OCI-M1 (cell line): ENCODE data around the gene CENPM.

Source experiments
- DNase-seq: peaks from one replicate; lab custom pipeline; 2025; lab: John Stamatoyannopoulos, UW

The CENPM gene, protein sequence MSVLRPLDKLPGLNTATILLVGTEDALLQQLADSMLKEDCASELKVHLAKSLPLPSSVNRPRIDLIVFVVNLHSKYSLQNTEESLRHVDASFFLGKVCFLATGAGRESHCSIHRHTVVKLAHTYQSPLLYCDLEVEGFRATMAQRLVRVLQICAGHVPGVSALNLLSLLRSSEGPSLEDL

DNA sequence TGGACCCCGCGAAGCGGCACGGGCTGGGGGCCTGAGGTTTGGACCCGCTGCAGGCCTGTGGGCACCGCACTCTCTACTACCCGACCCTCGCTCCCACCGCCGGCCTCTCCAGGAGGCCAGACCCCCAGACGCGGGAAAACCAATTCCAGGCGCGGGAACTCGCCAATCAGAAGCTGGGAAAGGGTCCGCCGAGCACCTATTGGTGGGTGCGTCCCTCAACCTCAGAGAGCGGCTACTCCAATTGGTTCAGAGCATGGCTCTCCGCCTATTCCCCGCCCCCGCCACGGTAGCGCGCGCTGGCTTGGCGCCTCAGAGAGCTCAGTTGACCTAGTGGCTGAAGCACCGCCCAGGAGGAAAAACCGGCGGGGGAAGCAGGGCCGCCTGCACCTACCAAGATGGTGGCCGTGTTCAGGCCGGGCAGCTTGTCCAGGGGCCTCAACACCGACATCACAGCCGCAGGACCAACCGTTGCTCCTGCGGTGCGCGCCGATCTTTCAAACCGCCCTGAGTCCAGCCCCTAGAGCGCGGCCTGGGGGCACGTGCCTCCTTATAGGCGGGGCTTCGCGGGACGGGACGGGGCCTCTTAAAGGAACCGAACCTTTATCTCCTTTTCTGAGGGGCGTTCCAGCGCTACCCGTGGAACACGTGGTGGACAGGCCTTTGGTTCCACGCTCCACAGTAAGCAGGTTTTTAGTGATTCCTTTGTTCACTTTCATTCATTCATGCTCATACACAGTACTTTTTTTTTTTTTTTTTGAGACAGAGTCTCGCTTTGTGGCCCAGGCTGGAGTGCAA is at the start of gene CENPM:
CENPM (minus strand) TSS at position 524 of the 795 bp plus-strand sequence; CDS start at position 448, 76 bp downstream.
- DNase-seq: peak; percentile 97

DNA sequence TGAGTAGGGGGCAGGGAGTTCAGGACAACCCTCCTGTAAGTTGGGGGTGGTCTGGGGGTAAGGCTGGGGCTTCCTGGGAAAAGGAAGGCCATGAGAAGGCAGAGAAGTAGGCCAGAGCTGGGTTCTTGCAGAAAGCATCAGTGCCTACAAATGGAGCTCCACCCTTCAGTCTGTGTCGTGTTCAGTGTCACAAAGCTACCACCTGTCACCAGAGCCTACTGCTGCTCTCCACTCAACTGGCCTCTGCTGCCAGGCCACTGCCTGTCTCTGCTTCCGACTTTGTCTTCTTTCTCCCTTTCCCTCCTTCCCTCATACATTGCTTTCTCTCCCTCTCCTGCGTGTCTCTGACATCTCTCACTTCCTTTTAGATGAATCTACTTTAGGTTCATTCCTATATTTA is 48.3 kb upstream of the CENPM start:
- no peak for DNase-seq

- DNase-seq: no peak
Measured at GRCh38 chr22:41992496-41992895, 45.5 kb upstream of the CENPM start.

DNA sequence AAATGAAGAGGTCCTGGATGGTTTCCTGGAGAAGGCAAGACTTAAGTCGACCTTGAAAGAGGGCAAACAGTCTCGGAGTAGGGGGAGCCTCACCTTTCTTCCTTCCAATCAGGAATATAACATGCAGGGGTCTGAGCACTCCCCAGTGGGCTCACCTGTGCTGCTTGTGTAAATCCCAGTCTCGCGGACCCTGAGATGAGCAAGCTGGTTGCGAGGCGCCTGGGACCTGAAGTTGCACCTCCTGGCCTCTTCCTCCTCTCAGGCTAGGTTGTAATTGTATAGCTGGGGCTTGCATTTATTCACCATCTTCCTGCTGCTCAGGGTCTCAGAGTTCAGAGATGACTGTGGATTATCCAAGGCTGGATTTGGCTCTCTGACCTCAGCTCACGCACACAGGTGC is 44.2 kb upstream of the CENPM start:
- DNase-seq: no peak

DNA sequence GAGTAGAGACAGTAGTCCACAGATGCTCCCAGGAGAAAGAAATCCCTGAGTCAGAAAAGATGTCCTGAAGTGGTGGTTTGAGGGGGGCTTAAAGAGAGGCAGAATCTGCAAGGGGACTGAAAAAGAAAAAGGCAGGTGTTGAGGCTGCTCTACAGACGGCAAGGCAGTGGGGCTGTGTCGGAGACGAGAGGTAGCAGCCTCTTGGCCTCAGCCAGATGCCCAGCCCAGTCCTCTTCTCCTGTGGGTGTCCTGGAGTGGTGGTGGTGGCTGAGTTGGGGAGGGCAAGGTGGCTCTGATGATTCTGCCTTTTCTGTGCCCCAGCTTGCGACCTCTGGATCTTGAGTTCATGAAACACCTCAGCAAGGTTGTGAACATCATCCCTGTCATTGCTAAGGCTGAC is 42.3 kb upstream of the CENPM start:
- no peak for DNase-seq

GRCh38 chr22:41987276-41987675 is 40.3 kb upstream of the CENPM start:
- DNase-seq: no peak

- DNase-seq: no peak
Measured at GRCh38 chr22:41983513-41984405, 36.8 kb upstream of the CENPM start.

DNA sequence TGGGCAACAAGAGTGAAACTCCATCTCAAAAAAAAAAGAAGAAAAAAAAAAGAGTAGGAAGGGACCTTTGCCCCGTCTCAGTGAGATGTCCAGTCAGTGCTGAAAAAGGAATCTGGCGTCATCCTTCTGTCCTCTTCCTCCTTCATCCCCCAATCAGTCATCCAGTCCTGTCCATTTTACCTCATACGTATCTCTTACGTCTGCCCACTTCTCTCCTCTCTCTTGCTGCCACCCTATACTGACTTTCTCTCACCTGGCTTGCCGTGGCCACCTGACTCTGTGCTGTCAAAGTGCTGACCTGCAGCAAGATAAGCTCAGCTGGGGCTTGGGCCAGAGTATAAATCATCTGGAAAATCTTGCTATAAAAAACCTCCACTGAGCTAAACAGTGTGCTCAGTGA is 35.9 kb upstream of the CENPM start:
- DNase-seq: no peak

DNA sequence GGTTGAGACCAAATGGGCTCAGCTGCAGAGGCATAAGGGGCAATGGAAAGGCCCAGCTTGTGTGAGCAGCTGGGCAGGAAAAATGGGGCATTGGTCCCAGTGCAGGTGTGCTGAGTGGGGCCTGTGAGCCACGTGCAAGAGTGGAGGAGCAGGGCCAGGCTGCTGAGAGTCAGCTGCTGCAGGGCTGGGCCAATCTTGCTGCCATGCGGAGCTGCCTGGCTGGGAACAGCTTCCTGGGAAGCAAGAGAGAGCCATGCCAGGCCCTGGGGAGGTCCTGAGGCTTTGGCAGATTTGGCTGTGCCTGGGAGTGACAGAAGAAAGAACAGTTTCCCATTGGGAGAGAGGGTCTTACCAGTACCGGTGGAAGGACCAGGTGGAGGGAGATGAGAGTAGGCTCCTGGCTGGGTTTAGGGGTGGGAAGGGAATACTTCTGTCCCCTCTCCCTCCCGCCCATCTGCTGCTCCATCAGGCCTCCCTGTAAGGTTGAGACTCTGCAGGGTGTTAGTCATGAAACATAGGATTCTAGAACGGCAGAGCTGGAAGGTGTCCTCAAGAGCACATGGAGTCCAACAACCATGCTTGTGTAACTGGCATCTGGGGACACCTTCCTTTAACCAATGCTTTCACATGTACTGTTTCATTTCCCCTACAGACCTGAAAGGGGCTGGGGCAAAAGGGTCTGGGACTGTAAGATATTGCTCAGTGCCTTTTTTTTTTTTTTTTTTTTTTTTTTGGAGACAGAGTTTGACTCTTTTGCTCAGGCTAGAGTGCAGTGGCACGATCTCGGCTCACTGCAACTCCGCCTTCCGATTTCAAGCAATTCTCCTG is 32.7 kb upstream of the CENPM start:
- DNase-seq: no peak

GRCh38 chr22:41978732-41979131 is 31.8 kb upstream of the CENPM start:
- no peak for DNase-seq

DNA sequence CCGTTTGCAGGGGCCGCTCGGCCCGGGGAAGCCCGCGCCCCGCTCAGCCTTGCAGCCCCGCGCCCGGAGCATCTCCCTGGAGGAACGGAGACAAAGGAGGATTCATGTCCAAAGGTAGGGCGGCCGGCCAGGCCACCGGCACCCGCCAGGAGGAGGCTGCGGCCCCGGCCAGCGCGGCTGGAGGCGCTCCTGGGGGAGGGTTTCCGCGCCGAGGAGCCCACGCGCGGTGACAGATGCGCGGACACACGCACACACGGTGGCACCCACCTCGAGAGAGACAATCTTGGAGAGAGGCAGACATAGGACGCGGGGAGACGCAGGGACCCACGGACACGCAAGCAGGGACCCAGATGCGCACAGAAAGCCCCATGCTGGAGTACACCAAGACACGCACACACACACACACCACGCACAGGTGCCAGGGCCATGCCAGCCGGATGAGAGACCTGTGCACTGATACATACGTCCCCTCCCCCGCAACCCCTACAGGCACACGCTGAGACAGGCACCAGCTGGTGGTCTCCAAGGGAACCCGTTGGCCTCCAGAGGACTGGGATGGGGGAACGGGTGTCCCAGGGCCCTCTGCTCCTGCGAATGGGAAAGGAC is 30.1 kb upstream of the CENPM start:
- no peak for DNase-seq

DNA sequence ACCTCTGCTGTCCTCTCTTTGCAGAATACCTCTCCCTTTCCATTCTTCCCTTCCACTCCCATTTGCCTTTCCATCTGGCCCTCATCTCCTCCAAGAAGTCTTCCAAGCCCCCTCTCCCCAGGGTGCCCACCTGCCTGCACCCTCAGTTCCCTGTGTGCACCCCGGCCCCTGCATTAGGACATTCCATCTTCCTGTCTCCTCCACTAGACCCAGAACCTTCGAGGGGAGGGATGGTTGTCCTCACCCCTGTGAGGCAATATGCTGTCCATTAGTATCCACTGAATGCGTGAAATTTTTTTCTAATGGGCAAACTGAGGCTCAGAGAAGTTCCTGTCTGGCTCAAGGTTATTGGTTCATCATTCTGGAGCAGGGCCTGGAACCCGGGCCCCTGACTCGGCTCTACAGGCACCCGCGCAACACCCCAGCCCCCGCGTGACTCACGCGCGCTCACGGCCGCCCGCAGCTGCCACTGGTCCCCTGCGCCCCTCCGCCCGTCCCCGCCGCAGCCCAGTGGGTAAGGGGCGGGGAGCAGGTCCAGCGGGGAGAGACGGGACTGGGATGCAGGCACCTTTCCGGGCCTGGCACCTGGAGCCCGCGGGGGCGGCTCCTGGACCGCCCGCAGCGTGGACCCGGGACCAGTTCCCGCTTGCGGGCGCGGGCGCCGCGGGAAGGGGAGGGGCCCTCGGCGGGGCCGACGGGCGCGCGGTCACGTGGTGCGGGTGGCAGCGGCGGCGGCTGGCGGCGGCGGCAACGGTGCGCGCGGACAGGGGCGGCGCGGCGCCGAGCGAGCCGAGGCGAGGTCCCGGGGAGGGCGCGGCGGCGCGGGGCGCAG is 29.3 kb upstream of the CENPM start:
- DNase-seq: no peak

DNA sequence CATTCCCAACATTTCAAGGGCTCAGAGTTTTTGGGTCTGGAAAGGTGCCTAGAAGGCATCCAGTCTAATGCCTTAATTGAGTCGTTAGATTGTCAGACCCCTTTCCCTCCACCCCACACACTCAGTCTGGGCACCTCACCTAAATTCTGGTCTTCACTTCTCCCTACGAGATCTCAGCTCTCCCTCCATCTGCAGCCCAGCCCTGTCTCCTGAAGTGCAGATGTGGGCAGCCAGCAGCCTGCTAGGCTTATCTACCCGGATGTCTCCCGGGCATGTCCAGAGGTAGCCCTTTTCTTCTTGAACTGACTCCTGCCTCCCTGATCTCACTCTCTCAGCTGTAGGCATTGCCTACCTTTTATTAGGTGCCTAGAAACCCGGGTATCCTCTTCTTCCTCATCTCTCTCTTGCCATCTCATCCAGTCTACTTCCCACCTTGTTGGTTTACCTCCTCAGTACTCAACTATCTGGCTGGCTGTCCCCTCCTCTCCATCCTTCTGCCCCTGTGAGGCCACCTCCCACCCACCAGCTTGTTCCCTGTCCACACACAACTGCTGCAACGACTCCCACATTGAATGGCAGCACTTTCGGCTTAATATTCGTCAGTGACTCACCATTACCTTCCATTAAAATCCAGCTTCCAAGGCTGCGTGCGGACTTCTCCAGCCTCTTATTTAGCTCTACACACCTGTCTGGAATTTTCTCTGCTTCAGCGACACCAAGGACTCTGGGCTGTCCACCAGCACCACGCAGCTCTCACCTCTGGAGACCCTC is 28.5 kb upstream of the CENPM start:
- no peak for DNase-seq

DNA sequence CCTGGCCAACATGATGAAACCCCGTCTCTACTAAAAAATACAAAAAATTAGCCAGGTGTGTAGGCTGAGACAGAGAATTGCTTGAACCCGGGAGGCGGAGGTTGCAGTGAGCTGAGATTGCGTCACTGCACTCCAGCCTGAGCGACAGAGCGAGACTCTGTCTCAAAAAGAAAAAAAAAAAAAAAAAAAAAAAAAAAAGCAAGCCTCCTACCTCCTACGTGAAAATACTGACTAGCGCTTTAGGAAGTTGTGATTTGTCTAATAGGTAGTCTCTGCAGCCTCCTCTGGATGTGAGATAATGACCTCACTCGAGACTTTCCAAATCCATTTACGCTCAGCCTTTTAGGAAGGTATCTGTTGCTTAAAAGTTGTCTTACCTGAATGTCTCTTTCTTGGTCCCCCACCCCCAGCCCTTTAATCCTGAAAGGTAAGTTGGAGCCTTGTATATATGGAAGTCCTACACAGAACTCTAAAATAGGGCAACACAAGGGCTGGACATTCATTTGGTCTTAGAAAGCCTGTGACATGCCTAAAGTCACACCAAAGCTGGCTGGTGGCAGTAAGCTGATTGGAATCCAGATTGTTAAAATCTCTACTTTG is 27.8 kb upstream of the CENPM start:
- no peak for DNase-seq

- no peak for DNase-seq
Measured at GRCh38 chr22:41971431-41971830, 24.5 kb upstream of the CENPM start.

GRCh38 chr22:41970601-41971000 is 23.6 kb upstream of the CENPM start:
- DNase-seq: no peak

DNA sequence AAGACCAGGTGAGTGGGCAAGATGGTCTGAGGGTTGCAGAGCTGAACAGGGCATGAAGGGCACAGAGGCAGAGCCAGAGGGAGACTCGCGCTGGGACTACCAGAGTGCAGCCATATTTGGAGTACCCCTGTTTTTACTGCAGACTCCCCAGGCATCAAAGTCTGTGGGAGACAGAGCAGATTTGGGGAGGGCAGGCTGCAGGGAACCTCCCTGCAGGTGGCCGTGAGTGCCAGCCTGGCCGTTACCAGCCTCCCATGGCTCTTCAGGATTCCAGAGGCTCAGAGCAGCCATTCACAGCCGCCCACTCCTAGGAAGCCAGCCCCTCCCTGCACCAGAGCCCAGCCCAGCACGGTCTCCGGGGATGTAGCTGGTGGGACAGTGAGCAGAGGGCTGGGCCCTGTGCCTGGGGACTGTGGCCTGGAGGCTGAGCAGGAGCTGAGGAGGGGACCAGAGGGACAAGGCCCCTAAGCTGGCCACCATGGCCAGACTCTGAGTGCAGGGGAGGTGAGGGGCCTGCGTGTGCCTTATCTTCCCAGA is 22.2 kb upstream of the CENPM start, which contains the start of gene SEPTIN3:
SEPTIN3 (plus strand) TSS at position 334 of the 537 bp plus-strand sequence. CDS start 2,050 bp downstream, outside the sequence.
- DNase-seq: no peak

- peak; percentile 36 for DNase-seq
Measured at GRCh38 chr22:41968601-41969000, 21.6 kb upstream of the CENPM start.
